Kidney tubule cell (primary cell): ENCODE measurements around the gene BCAP29.
A peak's percentile ranks its signal among the peaks of the same experiment; 100 is the strongest.
"Not testable (repeated sequence)": the region's sequence is repeated elsewhere in the genome, so short reads cannot be mapped to it uniquely, and the experiment has no call there.

Experiments used
- DNase-seq: peaks from one replicate; pipeline ENCODE4 v3.0.0-alpha.2; 2018; ENCODE audit warnings: low spot score

BCAP29 gene

GRCh38 chr7:107627002-107627401 lies 47.0 kb downstream of the BCAP29 start:
- no peak for DNase-seq

- DNase-seq: no peak
These were observed 48.5 kb downstream of the BCAP29 start for GRCh38 chr7:107628461-107629064.

- DNase-seq: no peak
These were observed 50.3 kb downstream of the BCAP29 start for GRCh38 chr7:107630342-107630741.

- DNase-seq: no peak
These were observed 51.8 kb downstream of the BCAP29 start for GRCh38 chr7:107631588-107632491.

GRCh38 chr7:107632492-107632865 lies 52.4 kb downstream of the BCAP29 start:
- DNase-seq: no peak

- DNase-seq: no peak
These were observed 58.5 kb downstream of the BCAP29 start for GRCh38 chr7:107638594-107638993.

GRCh38 chr7:107639070-107639469 lies 59.0 kb downstream of the BCAP29 start:
- DNase-seq: not testable (repeated sequence)

- DNase-seq: no peak
These were observed 61.6 kb downstream of the BCAP29 start for GRCh38 chr7:107641676-107642075.

GRCh38 chr7:107642501-107642900 lies 62.5 kb downstream of the BCAP29 start:
- DNase-seq: no peak

GRCh38 chr7:107643407-107643806 lies 63.4 kb downstream of the BCAP29 start:
- peak; percentile 75 for DNase-seq

- no peak for DNase-seq
These were observed 63.9 kb downstream of the BCAP29 start for GRCh38 chr7:107643938-107644308.

GRCh38 chr7:107644309-107644974 lies 64.4 kb downstream of the BCAP29 start:
- no peak for DNase-seq

GRCh38 chr7:107652642-107653041 lies 72.6 kb downstream of the BCAP29 start:
- no peak for DNase-seq

- no peak for DNase-seq
These were observed 78.4 kb downstream of the BCAP29 start for GRCh38 chr7:107658467-107658866.

GRCh38 chr7:107659666-107660065 lies 79.6 kb downstream of the BCAP29 start:
- peak; percentile 56 for DNase-seq

- peak; percentile 4 for DNase-seq
These were observed 80.5 kb downstream of the BCAP29 start, which contains the start of gene SLC26A4 for GRCh38 chr7:107660381-107661080. SLC26A4 (plus strand) TSS chr7:107660828; CDS start chr7:107661642, 814 bp downstream.

GRCh38 chr7:107661081-107661864 lies 81.2 kb downstream of the BCAP29 start:
- peak; percentile 71 for DNase-seq

GRCh38 chr7:107661865-107662379 lies 81.9 kb downstream of the BCAP29 start:
- DNase-seq: no peak

GRCh38 chr7:107663196-107663595 lies 83.2 kb downstream of the BCAP29 start:
- DNase-seq: no peak

- peak; percentile 9 for DNase-seq
These were observed 86.7 kb downstream of the BCAP29 start for GRCh38 chr7:107666790-107667189.

GRCh38 chr7:107667341-107667740 lies 87.3 kb downstream of the BCAP29 start:
- DNase-seq: no peak
